Stimulated activated CD4-positive, alpha-beta T cell treated with anti-CD3 and anti-CD28 coated beads, Interleukin-2, amount 100 ng/mL, for 48 hours (primary cell): ENCODE data around the gene P2RY14.
A peak's percentile ranks its signal among the peaks of the same experiment; 100 is the strongest.
"Not testable (repeated sequence)": the region's sequence is repeated elsewhere in the genome, so short reads cannot be mapped to it uniquely, and the experiment has no call there.

Experiments used
- DNase-seq, 2 donors: peaks; one replicate each; pipeline ENCODE4 v3.0.0-alpha.2; 2020

The P2RY14 gene

GRCh38 chr3:151248772-151249337, 29.5 kb downstream of the P2RY14 start:
- no peak for DNase-seq

DNA sequence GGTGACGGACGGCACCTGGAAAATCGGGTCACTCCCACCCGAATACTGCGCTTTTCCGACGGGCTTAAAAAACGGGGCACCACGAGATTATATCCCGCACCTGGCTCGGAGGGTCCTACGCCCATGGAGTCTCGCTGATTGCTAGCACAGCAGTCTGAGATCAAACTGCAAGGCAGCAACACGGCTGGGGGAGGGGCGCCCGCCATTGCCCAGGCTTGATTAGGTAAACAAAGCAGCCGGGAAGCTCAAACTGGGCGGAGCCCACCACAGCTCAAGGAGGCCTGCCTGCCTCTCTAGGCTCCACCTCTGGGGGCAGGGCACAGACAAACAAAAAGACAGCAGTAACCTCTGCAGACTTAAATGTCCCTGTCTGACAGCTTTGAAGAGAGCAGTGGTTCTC, 36.3 kb downstream of the P2RY14 start:
- DNase-seq, result not testable (repeated sequence)

- DNase-seq, result no peak
Observed at GRCh38 chr3:151236736-151237135, 41.6 kb downstream of the P2RY14 start.

GRCh38 chr3:151236316-151236715, 42.0 kb downstream of the P2RY14 start:
- no peak for DNase-seq

DNA sequence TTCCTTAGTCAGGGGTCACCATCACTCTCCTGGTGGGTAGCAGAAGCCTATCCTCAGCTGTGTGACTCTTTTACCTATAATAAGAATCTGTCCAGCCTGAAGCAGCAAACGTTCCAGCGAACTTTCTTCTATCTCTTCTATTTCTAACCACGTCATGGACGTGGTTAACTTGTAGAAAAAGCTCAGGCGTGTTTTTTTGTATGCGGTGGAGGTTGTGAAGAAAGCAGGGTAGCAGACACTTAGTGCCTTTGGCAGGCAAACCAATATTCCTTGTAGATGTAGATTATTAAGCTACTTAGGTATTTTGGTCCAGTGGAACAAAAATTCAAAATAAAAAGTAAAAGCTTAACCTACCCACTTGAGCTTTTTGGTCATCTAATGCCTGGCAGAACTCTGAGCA, 43.5 kb downstream of the P2RY14 start:
- DNase-seq, result no peak

DNA sequence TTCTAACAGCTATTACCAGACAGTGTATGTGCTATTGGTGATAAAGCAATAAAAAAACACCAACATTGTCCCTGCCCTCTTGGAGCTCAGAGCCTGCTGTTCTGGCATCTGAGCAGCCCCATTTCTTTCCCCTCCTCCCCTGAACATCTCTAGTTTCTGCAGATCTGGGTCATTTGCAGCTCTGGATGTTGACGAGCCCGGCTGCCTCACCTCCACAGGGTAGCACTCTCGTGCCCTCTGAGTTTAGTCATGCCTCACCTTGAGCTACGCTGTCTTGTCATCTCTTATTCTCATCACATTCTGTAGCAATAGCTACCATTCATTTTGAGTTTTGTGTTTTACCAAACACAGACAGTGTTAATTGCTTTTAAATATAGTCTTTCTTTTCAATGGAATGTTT, 45.4 kb downstream of the P2RY14 start:
- DNase-seq, result no peak

DNA sequence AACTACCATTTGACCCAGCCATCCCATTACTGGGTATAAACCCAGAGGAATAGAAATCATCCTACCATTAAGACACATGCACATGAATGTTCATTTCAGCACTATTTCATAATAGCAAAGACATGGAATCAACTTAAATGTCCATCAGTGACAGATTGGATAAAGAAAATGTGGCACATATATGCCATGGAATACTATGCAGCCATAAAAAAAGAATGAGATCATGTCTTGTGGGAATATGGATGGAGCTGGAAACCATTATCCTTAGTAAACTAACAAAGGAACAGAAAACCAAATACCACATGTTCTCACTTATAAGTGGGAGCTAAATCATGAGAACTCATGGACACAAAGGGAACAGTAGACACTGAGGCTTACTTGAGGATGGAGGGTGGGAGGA, 45.9 kb downstream of the P2RY14 start:
- not testable (repeated sequence) for DNase-seq

DNA sequence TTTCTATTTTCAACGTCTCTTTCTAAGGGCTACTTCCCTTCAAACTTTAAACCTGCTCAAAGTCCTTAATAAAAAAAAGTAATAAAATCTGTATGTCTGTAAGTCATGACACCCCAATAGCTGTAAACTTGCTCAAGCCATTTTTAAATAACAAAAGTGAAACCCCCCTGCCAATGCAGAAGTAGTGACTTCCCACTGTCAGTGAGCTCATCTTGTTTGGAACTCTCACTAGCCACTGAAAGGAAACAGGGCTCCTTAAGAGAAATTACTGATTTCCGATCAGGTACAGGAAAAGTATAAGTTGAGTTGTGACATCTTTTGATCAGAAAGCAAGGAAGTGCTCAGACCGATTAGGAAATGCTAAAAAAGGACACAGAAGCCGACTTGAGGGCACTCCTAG, 47.7 kb downstream of the P2RY14 start:
- DNase-seq, result no peak

DNA sequence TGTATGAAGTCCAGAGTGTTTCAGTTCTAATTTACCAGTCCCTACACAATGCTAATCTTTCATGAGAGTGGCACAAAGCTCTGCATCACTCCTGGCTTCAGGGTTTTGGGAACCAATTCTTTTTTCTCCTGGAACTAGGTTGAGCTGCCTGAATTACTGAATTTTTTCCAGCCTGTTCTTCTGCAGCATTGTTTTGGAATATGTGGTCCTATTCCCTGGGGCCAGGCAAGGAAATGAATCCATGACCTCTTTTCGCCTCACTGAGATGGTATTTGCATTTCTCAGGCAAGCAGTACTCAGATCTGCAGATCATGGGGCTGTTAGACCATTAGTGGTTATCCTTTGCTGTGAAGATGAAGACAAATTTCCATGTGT, 49.7 kb downstream of the P2RY14 start:
- DNase-seq, result no peak

GRCh38 chr3:151227807-151228665, 50.3 kb downstream of the P2RY14 start:
- peak; percentile 76 to 81 for DNase-seq

- no peak for DNase-seq
Observed at GRCh38 chr3:151227266-151227806, 51.0 kb downstream of the P2RY14 start.

GRCh38 chr3:151226825-151227224, 51.5 kb downstream of the P2RY14 start:
- DNase-seq, result no peak

- DNase-seq, result no peak
Observed at GRCh38 chr3:151226088-151226563, 52.2 kb downstream of the P2RY14 start.

- DNase-seq, result no peak
Observed at GRCh38 chr3:151225040-151225975, 53.0 kb downstream of the P2RY14 start.

DNA sequence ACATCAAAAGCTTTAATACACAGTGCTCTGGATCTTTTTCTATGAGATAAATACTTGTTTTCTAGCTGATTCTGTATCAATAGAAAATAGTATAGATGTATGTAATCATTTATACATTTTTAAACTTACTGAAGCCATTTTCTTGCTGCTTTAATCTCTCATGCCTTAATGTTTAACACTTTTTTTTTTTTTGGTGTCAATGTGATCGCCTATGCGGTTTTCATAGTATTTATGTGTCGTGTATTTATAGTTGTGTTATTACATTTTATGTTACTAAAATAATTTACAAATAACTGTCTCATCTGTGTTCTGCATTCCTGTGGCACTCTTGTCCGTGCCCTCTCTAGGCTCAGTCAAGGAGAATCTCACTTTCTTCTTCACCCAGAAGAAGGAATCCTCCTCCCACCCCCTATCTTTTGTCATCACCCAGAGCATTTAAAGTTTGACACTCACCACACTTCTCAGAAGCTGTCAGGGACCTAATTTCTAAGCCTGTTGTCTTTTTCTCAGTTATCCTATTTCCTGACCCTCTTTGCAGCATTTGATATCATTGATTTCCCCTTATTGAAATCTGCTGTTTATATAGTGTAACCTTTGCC, 54.0 kb downstream of the P2RY14 start:
- no peak for DNase-seq

DNA sequence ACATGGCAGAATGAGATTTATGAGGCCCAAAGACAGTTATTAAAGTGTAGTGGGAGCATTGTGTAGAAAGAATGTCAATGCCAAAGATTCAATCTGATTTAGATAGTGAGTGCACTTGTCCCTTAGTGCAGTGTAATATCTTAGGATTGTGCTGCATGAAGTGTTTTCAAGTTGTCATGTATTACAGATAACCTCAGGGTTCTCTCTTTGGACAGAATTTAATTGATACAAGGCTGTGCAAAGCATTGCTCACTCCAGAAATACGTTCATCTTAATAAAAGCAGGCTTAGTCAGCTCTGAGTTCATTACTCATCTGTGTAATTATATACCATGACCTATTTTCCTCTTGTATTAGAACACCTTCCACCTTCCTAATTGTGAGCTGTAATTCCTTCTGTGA, 59.3 kb downstream of the P2RY14 start:
- DNase-seq, result no peak

DNA sequence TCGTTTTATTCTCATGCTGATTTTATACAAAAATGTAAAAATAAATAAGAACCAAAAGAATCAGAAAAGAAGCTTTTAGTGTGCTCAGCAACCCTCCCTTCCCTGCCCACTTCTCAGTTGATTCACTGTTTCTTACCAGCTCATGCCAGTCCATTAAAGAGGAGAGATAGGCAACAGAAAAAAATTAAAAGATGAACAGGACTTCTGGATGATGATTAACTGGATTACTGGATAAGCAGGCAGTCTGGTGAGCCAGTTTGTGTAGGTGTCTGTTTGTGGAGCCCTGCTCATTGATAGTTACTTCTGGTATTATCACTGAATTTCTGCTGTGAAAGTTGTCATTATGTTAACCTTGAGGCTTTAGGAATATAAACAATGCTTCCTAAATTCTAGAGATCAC, 60.2 kb downstream of the P2RY14 start:
- no peak for DNase-seq

- no peak for DNase-seq
Observed at GRCh38 chr3:151216641-151217607, 61.4 kb downstream of the P2RY14 start.

- DNase-seq, result no peak
Observed at GRCh38 chr3:151214459-151214858, 63.9 kb downstream of the P2RY14 start.

- no peak for DNase-seq
Observed at GRCh38 chr3:151213881-151214280, 64.5 kb downstream of the P2RY14 start.

GRCh38 chr3:151213151-151213550, 65.2 kb downstream of the P2RY14 start:
- no peak for DNase-seq
